Stimulated activated CD8-positive, alpha-beta memory T cell treated with anti-CD3 and anti-CD28 coated beads, Interleukin-15, amount 100 ng/mL, for 4 hours (primary cell): Measurements from ENCODE around the gene COL4A2.
A peak's percentile ranks its signal among the peaks of the same experiment; 100 is the strongest.

Source experiments
- DNase-seq, 2 donors: peaks; one replicate each; pipeline ENCODE4 v3.0.0-alpha.2; 2020; ENCODE audit warnings: low read depth in 2 of 2

COL4A2 gene

GRCh38 chr13:110557610-110558305 is 250.7 kb downstream of the COL4A2 start:
- no peak for DNase-seq

GRCh38 chr13:110559429-110559943 is 252.4 kb downstream of the COL4A2 start:
- no peak for DNase-seq

- no peak for DNase-seq
Observed at GRCh38 chr13:110559986-110560385, 252.9 kb downstream of the COL4A2 start.

GRCh38 chr13:110560601-110561343 is 253.7 kb downstream of the COL4A2 start:
- DNase-seq: no peak

GRCh38 chr13:110561344-110562035 is 254.4 kb downstream of the COL4A2 start, which contains the start of gene RAB20:
TSS of gene RAB20 (minus strand) at chr13:110561722. CDS start at chr13:110561519, 203 bp downstream.
- peak; percentile 34 to 37 for DNase-seq

GRCh38 chr13:110562036-110562597 is 255.0 kb downstream of the COL4A2 start:
- DNase-seq: no peak
